A673 (cell line): ENCODE data around the gene CHKA.

Experiments used
- EZH2 ChIP-seq: fragments of 200-600 bp; sonication (generic); IDR thresholded peaks from 2 replicates; pipeline ENCODE4 v1.6.1; 2017; ENCODE audit warnings: borderline replicate concordance, low read depth, mild to moderate bottlenecking, mixed read lengths, antibody characterized with exemption, low read length; ENCODE audit not compliant: poor library complexity, severe bottlenecking
- TF ChIP-seq, protein P1 (sequence below): fragments of 300-800, 200-600 bp; sonication (generic); conservative IDR thresholded peaks from 2 replicates; pipeline ENCODE4 v1.5.1; 2017; ENCODE audit warnings: low read depth, mild to moderate bottlenecking, antibody characterized with exemption, low read length, moderate library complexity, mixed read lengths

- TF ChIP-seq, protein P1, sequence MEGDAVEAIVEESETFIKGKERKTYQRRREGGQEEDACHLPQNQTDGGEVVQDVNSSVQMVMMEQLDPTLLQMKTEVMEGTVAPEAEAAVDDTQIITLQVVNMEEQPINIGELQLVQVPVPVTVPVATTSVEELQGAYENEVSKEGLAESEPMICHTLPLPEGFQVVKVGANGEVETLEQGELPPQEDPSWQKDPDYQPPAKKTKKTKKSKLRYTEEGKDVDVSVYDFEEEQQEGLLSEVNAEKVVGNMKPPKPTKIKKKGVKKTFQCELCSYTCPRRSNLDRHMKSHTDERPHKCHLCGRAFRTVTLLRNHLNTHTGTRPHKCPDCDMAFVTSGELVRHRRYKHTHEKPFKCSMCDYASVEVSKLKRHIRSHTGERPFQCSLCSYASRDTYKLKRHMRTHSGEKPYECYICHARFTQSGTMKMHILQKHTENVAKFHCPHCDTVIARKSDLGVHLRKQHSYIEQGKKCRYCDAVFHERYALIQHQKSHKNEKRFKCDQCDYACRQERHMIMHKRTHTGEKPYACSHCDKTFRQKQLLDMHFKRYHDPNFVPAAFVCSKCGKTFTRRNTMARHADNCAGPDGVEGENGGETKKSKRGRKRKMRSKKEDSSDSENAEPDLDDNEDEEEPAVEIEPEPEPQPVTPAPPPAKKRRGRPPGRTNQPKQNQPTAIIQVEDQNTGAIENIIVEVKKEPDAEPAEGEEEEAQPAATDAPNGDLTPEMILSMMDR, result no peak
- TF ChIP-seq EZH2, result no peak
Measured at GRCh38 chr11:68031144-68031464, 90.1 kb downstream of the CHKA start.
